GM19035 (cell line): Measurements from ENCODE around the gene VWA2.

Source experiments
- ATAC-seq: cut with Tn5 transposase; IDR thresholded peaks from one replicate; pipeline ENCODE4 v1.9.1; 2021; ENCODE audit not compliant: unreplicated experiment

The VWA2 gene

DNA sequence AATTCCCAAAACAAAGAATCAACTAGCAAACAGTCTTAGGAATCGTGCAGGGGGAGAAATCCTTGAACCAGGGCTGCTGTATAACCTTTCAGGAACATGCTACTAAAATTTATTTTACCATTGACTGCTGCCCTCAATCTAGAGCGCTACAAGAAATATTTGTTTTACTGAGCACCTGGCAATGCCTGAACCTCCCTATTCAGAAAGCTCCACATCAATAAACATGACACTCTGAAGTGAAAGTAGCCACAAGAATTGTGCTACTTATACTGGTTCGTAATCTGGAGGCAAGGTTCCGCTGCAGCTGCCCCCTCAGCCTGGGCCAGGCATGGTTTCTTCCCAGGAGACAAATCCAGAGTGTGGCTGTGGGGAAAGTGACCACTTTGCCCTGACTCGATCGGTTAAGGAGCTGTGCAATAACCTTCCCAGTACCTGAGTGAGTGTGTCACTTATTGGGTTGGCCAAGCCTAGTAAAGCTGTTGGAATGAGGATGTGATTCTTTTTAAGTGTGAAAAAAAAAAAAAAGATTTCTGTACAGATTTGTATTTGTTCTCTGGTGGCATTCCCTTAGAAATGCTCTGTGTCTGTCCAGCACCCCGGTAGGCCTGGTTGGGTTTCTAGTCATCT, 7.7 kb downstream of the VWA2 start:
- no peak for ATAC-seq

DNA sequence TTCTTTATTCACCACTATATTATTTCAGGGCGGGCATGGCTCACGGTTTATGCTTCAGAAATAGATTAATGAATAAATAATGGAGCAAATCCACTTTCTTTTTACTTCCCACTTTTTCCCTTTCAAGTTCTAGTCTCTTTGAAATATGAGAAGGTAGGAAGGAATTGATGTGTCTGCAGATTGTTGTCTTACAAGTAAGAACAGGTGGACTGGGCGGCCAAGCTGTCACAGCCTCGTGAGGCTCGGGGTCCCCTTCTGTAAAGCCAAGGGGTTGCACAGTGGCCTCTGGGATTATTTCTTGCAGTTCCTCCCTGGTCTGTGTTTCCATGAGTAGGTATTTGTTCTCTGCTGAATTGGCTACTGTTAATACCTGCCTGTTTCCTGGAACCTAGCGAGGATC, 11.2 kb downstream of the VWA2 start:
- ATAC-seq, result no peak

DNA sequence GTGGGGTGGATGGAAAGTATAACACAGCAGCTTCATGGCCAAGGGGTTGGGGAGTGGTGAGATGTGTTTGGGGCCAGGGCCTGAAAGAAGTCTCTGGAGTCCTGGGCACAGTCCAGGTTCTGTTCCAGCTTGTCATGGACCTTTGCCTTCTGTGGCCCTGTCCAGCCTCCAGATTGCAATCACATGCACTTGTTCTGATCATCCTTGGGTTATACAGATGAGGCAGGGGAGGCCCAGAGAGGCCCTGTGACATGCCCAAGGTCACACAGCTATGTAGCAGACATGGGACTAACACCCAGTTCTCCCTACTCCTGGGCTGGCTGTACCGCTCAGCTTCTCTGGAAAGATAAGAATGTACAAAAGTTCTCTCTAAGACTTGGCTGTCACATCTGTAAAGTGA, 11.7 kb downstream of the VWA2 start:
- ATAC-seq, result no peak

DNA sequence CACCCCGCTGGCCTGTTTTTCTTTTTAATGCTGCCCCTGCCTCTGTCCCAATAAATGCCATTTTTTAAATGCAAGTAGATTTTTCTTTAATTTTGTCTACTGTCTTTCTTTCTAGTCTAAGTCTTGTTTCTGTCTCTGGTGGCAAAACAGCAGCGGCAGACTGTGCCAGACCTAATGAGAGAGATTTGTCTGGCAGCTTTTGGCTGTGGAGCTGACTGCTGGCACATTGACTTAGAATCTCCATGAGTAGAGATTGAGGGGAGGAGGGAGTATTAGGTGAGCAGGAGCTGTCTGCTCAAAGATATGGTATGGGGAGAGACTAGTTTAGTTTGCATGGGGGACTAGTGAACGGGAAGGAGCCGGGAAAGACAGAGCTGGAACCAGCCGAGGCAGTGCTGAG, 13.0 kb downstream of the VWA2 start:
- no peak for ATAC-seq

DNA sequence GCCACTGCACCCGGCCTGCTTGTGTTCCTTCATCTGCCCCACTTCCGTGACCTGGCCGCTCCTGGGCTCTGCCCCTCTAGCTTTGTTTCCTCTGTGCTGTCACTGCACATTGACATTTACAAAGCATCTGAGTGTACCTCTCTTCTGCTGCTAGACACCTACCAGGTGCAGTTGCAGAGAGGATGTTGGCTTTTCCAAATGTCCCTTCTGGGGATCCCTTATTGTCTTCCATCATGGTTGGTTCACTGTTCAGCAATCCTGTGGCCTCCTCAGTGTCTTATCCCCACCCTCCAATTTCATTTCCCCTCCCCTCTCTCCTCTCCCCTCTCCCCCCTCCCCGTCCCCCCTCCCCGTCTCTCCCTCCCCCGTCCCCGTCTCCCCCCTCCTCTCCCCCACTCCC, 13.8 kb downstream of the VWA2 start:
- no peak for ATAC-seq

DNA sequence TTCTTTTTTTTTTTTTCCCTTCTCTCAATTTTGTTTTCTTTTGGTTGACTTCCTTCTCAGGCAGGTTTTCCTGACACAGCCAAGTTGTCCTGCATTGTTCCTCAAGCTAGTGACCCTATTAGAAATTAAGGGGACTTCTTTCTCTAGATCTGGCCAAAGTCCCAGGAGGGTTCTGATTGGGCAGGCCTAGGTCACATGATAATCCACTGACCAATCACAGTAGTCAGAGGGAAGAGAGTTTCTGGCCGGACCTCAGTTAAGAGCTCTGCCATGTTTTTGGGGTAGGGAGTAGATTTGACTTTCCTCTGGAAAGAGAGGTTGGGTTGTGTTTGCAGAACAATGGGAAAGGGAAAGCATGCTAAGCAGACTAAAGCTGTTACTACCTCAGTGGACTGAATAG, 16.2 kb downstream of the VWA2 start:
- ATAC-seq, result no peak

DNA sequence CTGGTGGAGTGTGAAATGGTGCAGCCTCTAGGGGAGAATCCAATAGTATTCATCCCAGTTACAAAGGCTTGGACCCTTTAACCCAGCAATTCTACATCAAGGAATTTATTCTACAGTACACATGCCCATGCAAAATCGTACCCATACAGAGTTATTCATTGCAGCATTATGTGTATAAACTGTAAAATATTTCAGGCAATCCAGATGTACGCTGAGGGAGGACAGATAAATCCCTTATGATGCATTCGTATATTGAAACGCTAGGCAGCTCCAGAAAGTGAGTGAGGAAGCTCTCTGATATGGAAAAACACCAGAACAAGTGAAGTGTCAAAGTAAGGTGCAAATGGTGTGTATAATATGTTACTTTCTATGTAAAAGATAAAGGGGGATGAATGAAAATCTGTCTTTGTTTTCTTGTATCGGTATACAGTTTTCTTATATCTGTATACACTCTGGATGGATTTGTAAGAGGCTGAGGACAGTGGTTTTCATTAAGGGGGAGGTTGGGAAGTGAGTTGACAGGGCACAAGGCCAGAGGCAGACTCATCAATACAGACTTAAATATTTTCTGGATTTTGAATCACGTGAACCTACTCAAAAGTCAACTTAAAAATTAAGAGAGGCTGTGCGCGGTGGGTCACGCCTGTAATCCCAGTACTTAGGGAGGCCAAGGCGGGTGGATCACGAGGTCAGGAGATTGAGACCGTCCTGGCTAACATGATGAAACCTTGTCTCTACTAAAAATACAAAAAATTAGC, 17.1 kb downstream of the VWA2 start:
- ATAC-seq, result no peak

DNA sequence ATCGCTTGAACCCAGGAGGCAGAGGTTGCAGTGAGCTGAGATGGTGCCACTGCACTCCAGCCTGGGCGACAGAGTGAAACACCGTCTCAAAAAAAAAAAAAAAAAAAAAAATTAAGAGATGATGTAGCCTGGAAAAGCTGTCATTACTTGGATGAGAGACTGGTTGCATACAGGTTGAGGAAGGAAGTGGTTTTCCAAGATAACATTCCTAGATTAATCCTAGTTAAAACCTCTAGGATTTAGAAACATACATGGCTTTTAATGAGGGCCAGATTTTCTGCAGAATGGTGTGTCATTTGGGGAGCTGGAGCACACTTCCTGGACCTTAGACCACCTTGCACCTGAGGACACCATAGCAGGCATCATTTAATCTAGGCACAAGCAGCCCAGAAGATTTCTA, 17.8 kb downstream of the VWA2 start:
- ATAC-seq, result no peak

DNA sequence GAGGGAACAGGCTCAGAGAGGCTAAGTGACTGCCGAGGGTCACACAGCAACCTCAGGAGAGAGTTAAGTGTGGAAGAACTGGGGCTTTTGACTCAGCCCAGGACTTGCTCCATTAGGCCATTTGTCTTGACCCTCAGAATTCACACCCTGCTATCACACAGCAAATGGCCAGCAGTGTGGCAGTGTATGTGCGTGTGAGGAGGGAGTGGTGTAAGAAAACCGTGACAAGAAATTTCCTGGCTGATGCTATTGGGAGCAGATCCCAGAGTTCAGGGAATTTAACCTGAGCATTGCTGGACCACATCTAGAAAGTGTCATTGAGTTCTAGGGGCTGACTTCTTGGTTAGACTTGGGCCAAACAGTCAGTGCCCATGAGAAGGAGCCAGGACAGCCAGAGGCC, 18.4 kb downstream of the VWA2 start:
- ATAC-seq, result no peak

DNA sequence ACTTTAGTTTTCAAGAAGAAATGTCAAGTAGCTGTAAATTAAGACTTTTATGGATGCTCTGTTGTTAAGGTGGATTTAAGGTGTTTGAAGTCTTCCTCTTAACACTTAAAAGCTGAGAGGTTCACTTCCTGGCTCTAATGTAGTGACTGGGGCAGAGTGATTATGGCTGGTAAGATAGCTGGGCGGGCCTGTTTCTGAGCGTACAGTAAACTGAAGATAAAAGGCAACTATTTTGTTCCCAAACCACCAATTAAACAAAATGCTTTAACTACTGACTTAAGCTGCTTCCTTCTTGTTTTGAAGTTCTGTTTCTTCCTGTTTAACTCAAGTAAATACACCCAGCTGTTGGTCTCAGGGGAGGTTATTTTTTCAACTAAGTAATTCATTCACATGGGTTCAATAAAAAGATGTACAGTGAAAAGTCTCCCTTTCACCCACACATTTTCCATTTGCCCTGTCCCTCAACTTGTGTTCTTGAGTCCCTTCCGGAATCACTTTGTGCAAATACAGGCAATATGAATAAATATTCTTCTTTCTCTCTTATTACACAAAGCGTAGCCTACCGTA, 19.3 kb downstream of the VWA2 start:
- ATAC-seq, result no peak

DNA sequence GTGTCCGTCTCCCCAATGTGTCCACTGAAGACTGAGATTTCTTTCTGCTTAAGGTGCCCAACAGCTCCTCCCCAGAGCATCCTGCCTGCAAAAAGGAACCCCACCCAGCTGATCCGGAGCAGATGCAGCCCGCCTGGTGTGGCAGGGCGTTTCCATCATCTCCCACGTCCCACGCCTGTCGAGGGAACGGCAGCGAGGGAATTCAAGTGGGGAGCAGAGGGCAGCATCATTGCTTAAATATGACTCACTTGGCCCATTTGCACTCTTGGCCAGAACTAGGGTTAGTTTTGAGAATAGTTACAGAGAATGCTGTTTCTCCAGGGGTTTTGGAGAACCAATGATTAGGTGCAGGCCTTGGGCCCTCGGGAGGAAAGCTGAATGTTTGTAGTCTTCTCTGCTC, 20.8 kb downstream of the VWA2 start:
- no peak for ATAC-seq

DNA sequence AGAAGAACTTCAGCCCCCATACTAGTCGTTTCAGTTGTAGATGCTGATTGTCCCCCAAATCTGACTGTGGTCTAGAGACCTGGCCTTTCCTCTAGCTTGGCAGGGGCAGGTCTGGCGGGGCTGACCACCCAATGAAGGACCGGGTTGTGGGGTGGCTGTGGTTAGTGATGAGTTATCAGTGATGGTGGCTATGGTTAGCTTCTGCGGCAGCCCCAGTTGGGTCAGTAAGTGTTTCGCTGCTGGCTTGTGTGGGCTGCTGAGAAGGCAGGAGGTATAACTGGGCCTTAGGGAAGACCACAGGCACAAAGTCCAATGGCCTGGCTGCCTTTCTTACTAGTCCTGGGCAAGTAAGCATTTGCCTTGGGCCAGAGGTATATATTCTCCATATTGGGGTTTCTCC, 21.3 kb downstream of the VWA2 start:
- no peak for ATAC-seq

DNA sequence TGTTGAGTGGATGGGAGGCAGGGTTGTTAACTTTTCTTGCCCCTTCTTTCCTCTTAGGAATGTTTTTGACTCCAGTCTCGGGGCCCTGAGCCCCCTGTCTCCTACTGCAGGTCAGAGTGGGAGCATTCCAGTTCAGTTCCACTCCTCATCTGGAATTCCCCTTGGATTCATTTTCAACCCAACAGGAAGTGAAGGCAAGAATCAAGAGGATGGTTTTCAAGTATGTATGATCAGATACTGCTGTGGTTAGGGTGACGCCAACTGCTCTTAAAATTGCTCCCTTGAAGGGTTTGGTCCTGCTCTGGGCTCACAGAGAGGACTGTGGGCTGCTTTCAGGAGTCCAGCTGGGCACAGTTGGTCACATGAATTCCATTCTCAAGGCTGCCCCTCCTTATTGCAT, 22.0 kb downstream of the VWA2 start:
- ATAC-seq, result no peak

DNA sequence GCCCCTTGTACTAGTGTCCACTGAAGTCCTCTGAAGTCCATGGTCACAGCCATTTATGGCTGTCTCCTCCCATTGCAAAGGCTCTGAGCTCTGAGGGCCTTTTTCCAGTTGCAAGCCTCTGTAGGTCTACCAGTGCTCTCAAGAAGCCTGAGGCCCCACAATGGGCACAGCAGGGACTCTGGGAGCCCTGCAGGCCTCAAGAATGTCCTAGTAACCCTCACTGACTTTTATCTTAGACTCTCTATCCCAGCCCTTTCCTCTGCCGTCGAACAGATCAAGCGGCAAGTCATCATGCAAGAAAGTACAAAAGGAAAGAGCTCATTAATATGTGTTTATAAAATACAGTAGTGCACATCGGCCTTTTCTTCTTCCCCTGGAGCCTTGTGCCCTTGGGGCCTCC, 23.4 kb downstream of the VWA2 start:
- no peak for ATAC-seq

DNA sequence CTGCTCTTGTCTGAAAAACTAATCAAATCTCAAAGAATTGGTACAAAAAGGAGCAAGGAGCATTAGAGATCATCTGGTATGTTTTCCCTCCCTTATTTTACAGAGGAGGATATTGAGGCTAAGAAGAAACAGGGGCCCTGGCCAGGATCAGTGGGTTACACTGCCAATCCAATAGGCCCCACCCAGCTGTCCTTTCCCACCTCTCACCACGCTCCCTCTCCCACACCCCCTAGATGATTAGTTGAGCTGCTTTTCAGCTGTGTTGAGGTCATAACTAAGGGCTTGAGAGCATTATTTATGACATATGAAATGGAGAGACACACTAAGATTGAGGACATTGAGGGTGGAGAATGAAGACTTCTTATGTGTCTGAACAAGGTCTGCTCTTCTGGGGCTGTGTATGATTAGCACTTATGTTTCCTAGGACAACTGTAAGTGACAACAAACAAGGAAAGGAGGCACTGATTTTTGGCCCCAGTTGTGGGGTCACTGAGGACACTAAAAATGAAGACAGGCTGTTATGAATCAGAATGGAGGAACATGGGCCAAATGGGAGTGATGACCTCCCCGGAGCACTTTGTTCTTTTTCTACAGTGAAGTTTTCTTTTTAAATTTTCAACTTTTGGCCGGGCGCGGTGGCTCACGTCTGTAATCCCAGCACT, 26.5 kb downstream of the VWA2 start:
- ATAC-seq, result no peak

DNA sequence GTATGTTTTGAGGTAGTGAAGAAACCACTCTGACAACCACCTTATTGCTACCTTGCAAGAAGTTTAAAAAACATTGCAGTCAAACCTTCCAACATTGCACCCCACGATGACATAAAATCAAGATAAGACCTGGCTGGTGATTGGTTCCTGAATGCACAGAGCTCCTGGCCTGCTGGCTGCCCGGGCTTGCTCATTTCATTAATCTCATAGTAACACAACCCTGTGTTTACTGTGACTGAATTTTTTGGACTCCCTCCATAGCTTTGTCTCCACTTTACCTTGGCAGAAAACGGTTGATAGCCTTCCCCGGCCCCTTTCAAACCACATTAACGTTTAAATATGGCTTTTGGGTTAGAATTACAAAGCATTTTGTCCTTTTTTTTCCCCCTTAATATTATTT, 27.5 kb downstream of the VWA2 start:
- no peak for ATAC-seq

DNA sequence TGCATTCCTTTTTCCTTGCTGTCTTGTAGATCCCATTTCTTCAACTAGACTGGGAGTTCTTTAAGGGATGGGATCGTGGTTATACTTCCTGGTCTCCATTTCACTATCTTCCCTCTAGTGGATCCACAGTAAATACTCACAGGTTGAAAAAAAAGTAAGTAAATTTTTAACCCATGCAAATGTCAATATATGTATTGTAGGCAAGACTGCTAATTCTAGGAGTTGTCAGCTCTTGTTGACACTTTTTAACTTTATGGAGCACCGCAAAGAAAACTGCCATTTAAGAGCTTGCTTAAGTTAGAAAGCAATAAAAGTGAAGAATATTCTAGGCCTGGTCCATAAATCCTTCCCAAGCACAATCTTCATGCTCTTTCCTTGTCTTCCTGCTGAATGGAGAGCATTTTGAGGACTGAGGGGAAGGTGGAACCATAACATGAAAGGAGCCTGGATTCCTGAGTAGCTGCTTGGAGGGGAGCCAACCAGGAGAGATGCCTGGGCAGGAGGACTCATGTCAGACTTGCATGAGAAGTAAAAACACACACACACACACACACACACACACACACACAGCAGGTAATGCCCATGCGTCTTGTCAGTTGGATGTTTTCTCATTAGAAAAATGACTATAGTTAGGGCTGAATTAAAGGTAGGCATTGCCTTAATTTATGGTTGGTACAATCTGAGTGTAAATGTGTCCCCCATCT, 32.2 kb downstream of the VWA2 start:
- ATAC-seq, result no peak

DNA sequence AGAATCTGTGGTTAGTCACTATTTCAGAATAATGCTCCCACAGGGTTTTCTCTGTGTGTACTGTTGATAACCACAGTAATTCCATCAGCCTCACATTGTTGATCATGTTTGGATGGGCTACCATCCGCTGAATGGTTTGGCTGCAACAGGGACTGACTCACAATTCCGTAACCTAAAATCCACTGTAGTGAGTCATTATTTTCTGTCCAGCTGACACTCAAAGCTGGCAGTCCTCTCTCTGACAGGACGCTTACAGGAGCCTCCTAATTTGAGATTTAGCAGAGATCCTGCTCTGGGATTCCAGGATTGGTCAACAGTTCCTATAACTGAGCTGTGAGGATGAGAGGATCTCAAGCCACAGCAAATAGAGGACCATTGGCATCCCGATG, 32.7 kb downstream of the VWA2 start:
- no peak for ATAC-seq

DNA sequence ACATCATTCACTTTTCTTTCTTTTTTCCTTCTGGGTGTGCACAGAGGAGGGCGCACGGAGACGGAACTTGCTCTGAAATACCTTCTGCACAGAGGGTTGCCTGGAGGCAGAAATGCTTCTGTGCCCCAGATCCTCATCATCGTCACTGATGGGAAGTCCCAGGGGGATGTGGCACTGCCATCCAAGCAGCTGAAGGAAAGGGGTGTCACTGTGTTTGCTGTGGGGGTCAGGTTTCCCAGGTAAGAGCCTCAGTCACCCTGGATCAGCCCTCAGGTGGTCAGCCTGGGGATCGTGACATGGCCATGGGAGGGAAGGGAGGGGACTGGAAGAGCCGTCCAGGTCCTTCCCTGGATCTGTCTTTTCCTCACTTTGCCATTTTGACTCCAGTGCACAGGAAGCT, 33.6 kb downstream of the VWA2 start:
- no peak for ATAC-seq

DNA sequence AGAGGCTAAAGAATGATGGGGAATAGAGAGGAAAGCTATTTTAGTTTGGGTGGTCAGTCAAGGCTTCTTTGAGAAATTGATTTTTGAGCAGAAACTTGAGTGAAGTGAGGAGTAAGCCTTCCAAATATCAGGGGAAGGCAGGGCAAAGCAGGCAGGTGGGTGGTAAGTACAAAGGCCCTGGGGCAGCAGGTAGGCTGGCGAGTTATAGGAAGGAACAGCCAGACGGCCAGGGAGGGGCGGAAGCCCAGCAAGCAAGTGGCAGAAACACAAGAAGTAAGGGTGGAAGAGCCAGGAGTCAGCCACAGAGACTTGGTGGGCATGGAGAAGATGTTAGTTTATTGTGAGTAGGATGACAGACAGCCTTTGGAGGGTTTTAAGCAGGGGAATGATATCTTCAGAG, 34.9 kb downstream of the VWA2 start:
- ATAC-seq, result no peak

DNA sequence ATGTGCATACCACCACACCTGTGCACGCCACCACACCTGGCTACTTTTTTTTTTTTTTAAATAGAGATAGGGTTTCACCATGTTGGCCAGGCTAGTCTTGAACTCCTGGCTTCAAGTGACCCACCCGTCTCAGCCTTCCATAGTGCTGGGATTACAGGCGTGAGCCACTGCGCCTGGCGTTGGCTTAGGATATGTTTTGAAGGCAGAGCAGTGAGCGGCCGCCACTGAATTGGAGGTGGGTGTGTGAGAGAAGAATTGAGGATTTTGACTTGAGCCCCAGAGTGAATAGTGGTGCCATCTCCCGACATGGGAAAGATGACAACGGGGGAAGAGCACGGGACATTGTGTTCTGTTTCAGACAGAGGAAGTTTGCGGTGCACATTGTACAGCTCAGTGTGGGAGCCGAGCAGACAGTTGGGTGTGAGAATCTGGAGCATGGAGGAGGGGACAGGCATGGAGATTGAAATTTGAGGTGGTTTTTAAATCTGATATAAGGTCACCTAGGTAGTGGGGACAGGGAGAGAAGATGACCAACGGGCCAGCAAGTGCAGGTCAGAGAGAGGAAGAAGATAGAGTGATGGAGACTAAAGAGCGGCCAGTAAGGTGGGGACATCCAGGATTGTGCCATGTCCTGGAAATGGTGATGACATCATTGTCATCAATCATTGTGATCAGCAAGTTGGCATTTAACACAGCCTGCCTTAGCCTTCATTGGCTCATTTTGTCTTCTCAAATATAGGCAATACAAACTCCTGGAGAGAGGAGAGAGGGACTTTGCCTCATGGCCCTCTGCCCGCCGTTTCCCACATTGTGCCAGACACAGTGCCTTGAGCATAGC, 35.8 kb downstream of the VWA2 start:
- ATAC-seq, result no peak
